RWPE2 (cell line): Measurements from ENCODE around the gene ENHO.

Experiments
- ATAC-seq: fragments of 200-7000 bp; cut with Tn5 transposase; 3 replicates; pipeline ENCODE4 v1.9.1; 2021; ENCODE audit warnings: low read depth
- DNase-seq: peaks from one replicate; pipeline ENCODE4 v3.0.0-alpha.2; 2020; ENCODE audit warnings: low spot score
- H3K27ac ChIP-seq: fragments of 450-650 bp; 2 replicates; pipeline ENCODE4 v1.5.1; 2017; ENCODE audit warnings: mild to moderate bottlenecking; ENCODE audit not compliant: poor library complexity, severe bottlenecking
- H3K27me3 ChIP-seq: fragments of 250-450 bp; sonication (Bioruptor Pico); 2 replicates; pipeline ENCODE4 v1.5.1; 2021; ENCODE audit warnings: mild to moderate bottlenecking, moderate library complexity; ENCODE audit not compliant: insufficient read depth, poor library complexity, severe bottlenecking
- H3K36me3 ChIP-seq: fragments of 250-450 bp; sonication (Bioruptor Pico); 2 replicates; pipeline ENCODE4 v1.5.1; 2020; ENCODE audit warnings: low read depth, mild to moderate bottlenecking, moderate library complexity
- H3K4me1 ChIP-seq: fragments of 250-450 bp; sonication (Bioruptor Pico); 2 replicates; pipeline ENCODE4 v1.5.1; 2021; ENCODE audit warnings: mild to moderate bottlenecking, moderate library complexity; ENCODE audit not compliant: insufficient read depth, poor library complexity, severe bottlenecking
- H3K4me3 ChIP-seq: fragments of 250-450 bp; sonication (Bioruptor Pico); 2 replicates; pipeline ENCODE4 v1.5.1; 2021; ENCODE audit warnings: mild to moderate bottlenecking, moderate library complexity; ENCODE audit not compliant: severe bottlenecking
- H3K9me3 ChIP-seq: fragments of 250-450 bp; sonication (Bioruptor Pico); 2 replicates; pipeline ENCODE4 v1.5.1; 2021; ENCODE audit warnings: mild to moderate bottlenecking, moderate library complexity; ENCODE audit not compliant: severe bottlenecking
- CTCF ChIP-seq: fragments of 450-650 bp; IDR thresholded peaks from one replicate; pipeline ENCODE4 v1.5.1; 2017; ENCODE audit warnings: mild to moderate bottlenecking, moderate library complexity; ENCODE audit not compliant: poor library complexity, severe bottlenecking

The ENHO gene

GRCh38 chr9:34556949-34557348, 34.2 kb upstream of the ENHO start:
- no peak for ATAC-seq
- DNase-seq = no peak
- Histone ChIP-seq H3K4me3 (no peak overlapping the region), H3K4me1 (no peaks in the 10 kb centered on the region), H3K27me3 (no peaks in the 10 kb centered on the region), H3K9me3 (no peaks in the 10 kb centered on the region), H3K36me3 (no peaks in the 10 kb centered on the region), H3K27ac (no peak overlapping the region)
- no peak for TF ChIP-seq CTCF

GRCh38 chr9:34555936-34556525, 33.2 kb upstream of the ENHO start:
- no peaks in the 10 kb centered on the region for H3K9me3 ChIP-seq
- TF ChIP-seq CTCF = no peak
- H3K4me1 ChIP-seq = no peaks in the 10 kb centered on the region
- ATAC-seq (no peak), DNase-seq (peak; percentile 42)
- no peaks in the 10 kb centered on the region for H3K36me3 ChIP-seq
- H3K4me3 ChIP-seq = no peak overlapping the region
- no peaks in the 10 kb centered on the region for H3K27me3 ChIP-seq
- no peak overlapping the region for H3K27ac ChIP-seq

GRCh38 chr9:34555500-34555899, 32.7 kb upstream of the ENHO start:
- H3K4me1 ChIP-seq = no peaks in the 10 kb centered on the region
- no peaks in the 10 kb centered on the region for H3K36me3 ChIP-seq
- no peak overlapping the region for H3K27ac ChIP-seq
- no peaks in the 10 kb centered on the region for H3K27me3 ChIP-seq
- TF ChIP-seq CTCF = no peak
- no peak overlapping the region for H3K4me3 ChIP-seq
- no peaks in the 10 kb centered on the region for H3K9me3 ChIP-seq
- DNase-seq (no peak), ATAC-seq (no peak)

GRCh38 chr9:34555002-34555348, 32.2 kb upstream of the ENHO start:
- DNase-seq = peak; percentile 67
- ATAC-seq = no peak
- no peak for TF ChIP-seq CTCF
- Histone ChIP-seq H3K9me3 (no peaks in the 10 kb centered on the region), H3K4me3 (no peak overlapping the region), H3K36me3 (no peaks in the 10 kb centered on the region), H3K27ac (no peak overlapping the region), H3K4me1 (no peaks in the 10 kb centered on the region), H3K27me3 (no peaks in the 10 kb centered on the region)

- Histone ChIP-seq H3K27me3 (no peaks in the 10 kb centered on the region), H3K27ac (no peak overlapping the region)
- DNase-seq = no peak
These were observed 31.6 kb upstream of the ENHO start for GRCh38 chr9:34554211-34555001.

More at GRCh38 chr9:34554211-34555001, 31.6 kb upstream of the ENHO start:
- no peaks in the 10 kb centered on the region for H3K4me1 ChIP-seq
- no peaks in the 10 kb centered on the region for H3K36me3 ChIP-seq
- no peak overlapping the region for H3K4me3 ChIP-seq
- ATAC-seq = no peak
- H3K9me3 ChIP-seq = no peaks in the 10 kb centered on the region
- no peak for TF ChIP-seq CTCF
